Lung (tissue), 13 donors: ENCODE measurements around the gene TMF1. TPM values are rescaled to one million over a fixed set of nuclear protein-coding genes. Genes with fewer than 3 reads are reported as not detected.

ENCODE experiments used
- ATAC-seq: fragments of 200-7000 bp; cut with Tn5 transposase; one replicate; pipeline ENCODE4 v1.9.1; 2020; ENCODE audit warnings: moderate number of reproducible peaks; ENCODE audit not compliant: insufficient read depth, low FRiP score
- DNase-seq, 3 donors: peaks; one replicate each; pipeline ENCODE4 v3.0.0-alpha.2; 2013 to 2017
- H3K27ac ChIP-seq, 2 donors: one replicate each; pipeline ENCODE4 v1.5.1; 2013; ENCODE audit warnings: mild to moderate bottlenecking in 2 of 2, moderate library complexity in 2 of 2, control low read depth in 1 of 2, inconsistent platforms in 1 of 2, low read depth in 1 of 2, low read length in 1 of 2
- H3K27me3 ChIP-seq, 3 donors: one replicate each; pipeline ENCODE4 v1.5.1; 2013; ENCODE audit warnings: low read length in 2 of 3; ENCODE audit not compliant: control insufficient read depth in 3 of 3, insufficient read depth in 3 of 3
- H3K36me3 ChIP-seq, 4 donors: one replicate each; pipeline ENCODE4 v1.5.1; 2013; ENCODE audit warnings: low read length in 4 of 4, mild to moderate bottlenecking in 1 of 4, moderate library complexity in 1 of 4; ENCODE audit not compliant: control insufficient read depth in 4 of 4, insufficient read depth in 4 of 4
- H3K4me1 ChIP-seq, 5 donors: one replicate each; pipeline ENCODE4 v1.5.1; 2013; ENCODE audit warnings: low read length in 5 of 5, mild to moderate bottlenecking in 2 of 5, moderate library complexity in 1 of 5; ENCODE audit not compliant: control insufficient read depth in 5 of 5, insufficient read depth in 5 of 5
- H3K4me3 ChIP-seq: one replicate; pipeline ENCODE4 v1.5.1; 2013; ENCODE audit warnings: mild to moderate bottlenecking, control low read depth, moderate library complexity
- H3K9ac ChIP-seq, 2 donors: one replicate each; pipeline ENCODE4 v1.5.1; 2013; ENCODE audit warnings: low read length in 2 of 2, control low read depth in 1 of 2; ENCODE audit not compliant: insufficient read depth in 1 of 2
- H3K9me3 ChIP-seq, 4 donors: one replicate each; pipeline ENCODE4 v1.5.1; 2013; ENCODE audit warnings: low read length in 3 of 4, mild to moderate bottlenecking in 1 of 4, moderate library complexity in 1 of 4; ENCODE audit not compliant: control insufficient read depth in 4 of 4, insufficient read depth in 3 of 4
- CTCF ChIP-seq: IDR thresholded peaks from 2 replicates; pipeline ENCODE4 v1.5.1; 2012; ENCODE audit warnings: mild to moderate bottlenecking; ENCODE audit errors: control extremely low read depth, extremely low read depth
- WGBS, 2 donors: extraction: QIAGEN DNeasy Blood & Tissue Kit; methylation state at CpG; one replicate each; pipeline ENCODE4 v1.1.7; 2013; 5-methylcytosine and 5-hydroxymethylcytosine counted together
- polyA plus RNA-seq, 2 donors: library from polyadenylated mRNA; stranded (reverse); fragments of 200-250 nt; gene quantifications; one replicate each; pipeline ENCODE4 v1.2.1, GENCODE V29; 2013
- small RNA-seq: library from RNA; depleted of rRNA; stranded (forward); fragments of <200 nt; gene quantifications from one replicate; pipeline ENCODE3, GENCODE V24; 2014; ENCODE audit warnings: low replicate concordance
- total RNA-seq, 2 donors: library from RNA; depleted of rRNA in 1 of 2; stranded (reverse); fragments of >200 nt in 1 of 2; gene quantifications; one replicate each; pipeline ENCODE4 v1.2.1, GENCODE V29; 2014 to 2021
- donor health status: control.
- donor health status: control.
- donor health status: Bipolar disorder and iron deficiency.
- donor health status: healthy.
- donor health status: DM: yes; HTN: yes; CAD: no.

The TMF1 gene
- total and polyA plus RNA-seq, 4 donors, result 9.6 to 84.3 (median 26.1) TPM

- H3K27me3 ChIP-seq, result no peaks in the 10 kb centered on the region
- peaks cover 10 to 21% (median 10%) of the 10 kb centered on the region in 4 donors for H3K36me3 ChIP-seq
- TF ChIP-seq CTCF, result no peak
- H3K27ac ChIP-seq, result no peak overlapping the region
- ATAC-seq (no peak), DNase-seq (no peak)
- H3K4me3 ChIP-seq, result no peak overlapping the region
- peaks cover 0 to 7% (median 0%) of the 10 kb centered on the region in 5 donors for H3K4me1 ChIP-seq
- 64 to 73% methylated on average over 5 of the region's 5 CpGs for WGBS, 2 donors
- no peaks in the 10 kb centered on the region for H3K9me3 ChIP-seq
- no peak overlapping the region for H3K9ac ChIP-seq
Observed at GRCh38 chr3:68974711-68975110, 77.4 kb downstream of the TMF1 start.

- ATAC-seq, result no peak
- Histone ChIP-seq H3K4me1 (peaks cover 0 to 7% (median 0%) of the 10 kb centered on the region in 5 donors), H3K36me3 (peaks cover 4 to 13% (median 5%) of the 10 kb centered on the region in 4 donors), H3K9ac (no peak overlapping the region), H3K9me3 (no peaks in the 10 kb centered on the region), H3K27ac (no peak overlapping the region), H3K27me3 (no peaks in the 10 kb centered on the region), H3K4me3 (no peak overlapping the region)
- TF ChIP-seq CTCF, result no peak
- WGBS, 2 donors, result 60 to 62% methylated on average over 7 of the region's 7 CpGs
- DNase-seq, result peak; percentile 10 to 16 (median 11)
Observed at GRCh38 chr3:68973639-68974038, 78.5 kb downstream of the TMF1 start.

- WGBS, 2 donors, result 38 to 39% methylated on average over 11 of the region's 11 CpGs
- H3K4me1 ChIP-seq, result peaks cover 0 to 1% (median 0%) of the 10 kb centered on the region in 5 donors
- no peak overlapping the region for H3K9ac ChIP-seq
- no peak overlapping the region for H3K4me3 ChIP-seq
- peak; percentile 83 to 87 (median 86) for DNase-seq
- peak; percentile 63 for TF ChIP-seq CTCF
- H3K9me3 ChIP-seq, result no peaks in the 10 kb centered on the region
- no peak overlapping the region for H3K27ac ChIP-seq
- H3K27me3 ChIP-seq, result no peaks in the 10 kb centered on the region
- no peak for ATAC-seq
- peaks cover 3 to 6% (median 4%) of the 10 kb centered on the region in 4 donors for H3K36me3 ChIP-seq
Observed at GRCh38 chr3:68972358-68972979, 79.7 kb downstream of the TMF1 start.

Small RNA genes lying within 50 kb of the gene (small RNA-seq; reads per million reads assigned to genes)
- not detected for gene MIR3136

Other genes starting within 250 kb of the TMF1 start
- not detected for gene TAFA4, start 119.8 kb downstream of the TMF1 start, total RNA-seq
- gene TAFA4, start 119.8 kb downstream of the TMF1 start, polyA plus RNA-seq, result under 1 TPM; 0.14 to 0.22 TPM
- gene EOGT, start 38.6 kb downstream of the TMF1 start, total RNA-seq, result 10 to 100 TPM; 35.5 to 54.7 TPM
- 10 to 100 TPM; 14.3 to 34.6 TPM for gene EOGT, start 38.6 kb downstream of the TMF1 start, polyA plus RNA-seq
- gene UBA3, start 28.0 kb upstream of the TMF1 start, total RNA-seq, result 100 to 1,000 TPM in 1 of 2 donors, 10 to 100 TPM in 1; 53.4 to 107 TPM
- 10 to 100 TPM; 41.2 to 44.8 TPM for gene UBA3, start 28.0 kb upstream of the TMF1 start, polyA plus RNA-seq
- 100 to 1,000 TPM; 105 to 132 TPM for gene ARL6IP5, start 32.6 kb upstream of the TMF1 start, total RNA-seq
- gene ARL6IP5, start 32.6 kb upstream of the TMF1 start, polyA plus RNA-seq, result 100 to 1,000 TPM; 116 to 126 TPM
- gene LMOD3, start 70.3 kb upstream of the TMF1 start, total RNA-seq, result under 1 TPM; 0.11 to 0.12 TPM
- gene LMOD3, start 70.3 kb upstream of the TMF1 start, polyA plus RNA-seq, result under 1 TPM; 0.08 to 0.14 TPM